ENCODE data around the gene TMEM63C.
A peak's percentile ranks its signal among the peaks of the same experiment; 100 is the strongest.

TMEM63C gene

DNA sequence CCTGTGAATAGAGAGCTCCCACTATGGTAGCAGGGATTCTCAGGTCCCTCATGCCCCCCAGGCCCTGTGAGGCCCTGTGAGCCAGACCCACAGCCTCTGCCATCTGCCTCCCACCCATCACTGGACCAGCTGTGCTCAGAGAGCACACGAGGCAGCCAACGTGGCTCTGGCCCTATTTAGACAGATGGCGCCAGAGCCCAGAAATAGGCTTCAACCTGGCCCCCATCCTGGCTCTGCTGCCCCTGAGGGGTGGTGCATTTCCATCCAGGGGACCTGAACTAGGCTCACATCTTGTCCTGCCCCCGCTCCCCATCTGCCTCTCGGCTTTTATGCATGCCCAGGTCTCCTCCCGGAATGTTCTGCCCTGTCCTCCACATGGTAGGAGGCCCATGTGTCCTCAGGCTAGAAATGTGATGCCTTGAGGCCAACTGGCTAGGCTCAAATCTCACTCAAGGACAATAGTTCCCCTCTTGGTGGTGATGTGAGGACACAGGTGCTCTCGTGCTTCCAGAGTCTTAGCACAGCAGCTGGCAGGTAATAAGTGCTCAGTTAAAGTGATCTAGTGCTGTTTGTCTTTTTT is 18.9 kb downstream of the TMEM63C start:
- DNase-seq, result no peak

DNA sequence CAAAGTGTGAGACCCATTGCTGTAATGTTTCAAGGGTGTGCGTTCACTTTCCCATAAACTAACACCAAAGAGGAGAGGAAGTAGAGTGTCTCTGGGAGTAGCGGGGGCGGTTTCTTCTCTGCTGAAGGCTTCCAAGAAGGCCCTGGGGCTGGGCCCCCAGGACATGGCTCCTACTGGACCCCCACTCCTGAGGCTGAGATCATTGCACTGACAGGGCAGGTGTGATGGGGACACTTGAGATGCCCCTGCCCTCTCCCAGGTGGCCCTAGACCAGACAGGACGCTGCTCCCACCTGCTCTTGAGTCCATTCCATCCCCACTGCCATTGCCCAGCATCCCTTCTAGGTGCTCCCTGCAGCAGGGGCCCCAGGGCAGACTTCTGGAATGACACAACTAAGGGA is 20.1 kb downstream of the TMEM63C start:
- DNase-seq, result no peak

DNA sequence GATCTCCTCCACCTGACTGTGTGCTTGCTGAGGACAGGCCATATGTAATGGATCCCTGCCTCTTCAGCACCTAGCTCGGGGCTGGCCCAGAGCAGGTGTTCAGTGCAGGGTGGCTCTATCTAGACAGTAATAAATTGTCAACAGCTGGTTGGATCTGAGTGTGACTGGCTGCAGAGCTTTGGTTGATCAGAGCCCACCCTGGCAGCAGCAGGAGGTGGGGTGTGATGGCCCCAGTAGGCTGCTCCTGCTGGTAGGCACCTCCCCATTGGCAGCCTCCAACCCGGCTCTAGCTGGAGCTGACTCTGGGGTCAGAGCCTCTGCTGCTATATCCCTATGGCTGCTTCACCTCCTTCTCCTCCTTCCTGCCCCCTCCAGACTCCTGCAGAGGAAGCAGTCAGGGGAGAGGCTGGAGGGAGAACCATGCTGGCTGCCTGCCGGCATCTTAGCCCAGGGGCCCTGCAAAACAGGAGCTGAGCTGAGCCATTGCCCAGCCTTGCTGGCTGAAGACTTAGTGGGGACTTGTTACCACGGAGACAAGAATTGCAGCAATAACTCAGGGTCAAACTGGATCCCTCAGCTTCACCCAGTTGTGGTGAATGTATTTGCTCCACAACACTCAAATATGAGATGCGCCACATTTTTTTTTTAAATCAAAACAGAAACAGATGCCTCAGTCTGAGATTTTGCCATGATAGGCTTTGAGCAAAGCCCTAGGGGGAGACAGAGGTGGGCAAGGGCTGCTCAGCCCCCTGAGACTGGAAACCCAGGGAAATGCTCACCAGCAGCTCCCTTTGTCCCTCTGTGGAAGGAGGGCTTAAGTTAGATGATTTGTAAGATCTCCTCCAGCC is 22.2 kb downstream of the TMEM63C start:
- DNase-seq, result no peak

DNA sequence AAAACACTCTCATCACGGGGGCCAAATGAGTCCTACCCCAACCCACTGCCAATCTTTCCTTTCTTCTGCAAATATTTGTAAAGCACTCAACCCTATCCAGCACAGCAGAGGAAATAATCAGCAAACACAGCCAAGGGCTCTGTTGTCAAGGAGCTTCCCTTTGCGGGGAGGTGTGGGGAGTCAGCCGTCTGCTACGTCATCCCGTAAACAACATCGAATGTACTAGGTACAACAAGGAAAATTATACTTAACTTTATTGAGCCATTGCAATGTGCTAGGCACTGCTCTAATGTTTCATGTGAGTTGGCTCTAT is 22.8 kb downstream of the TMEM63C start:
- no peak for DNase-seq

DNA sequence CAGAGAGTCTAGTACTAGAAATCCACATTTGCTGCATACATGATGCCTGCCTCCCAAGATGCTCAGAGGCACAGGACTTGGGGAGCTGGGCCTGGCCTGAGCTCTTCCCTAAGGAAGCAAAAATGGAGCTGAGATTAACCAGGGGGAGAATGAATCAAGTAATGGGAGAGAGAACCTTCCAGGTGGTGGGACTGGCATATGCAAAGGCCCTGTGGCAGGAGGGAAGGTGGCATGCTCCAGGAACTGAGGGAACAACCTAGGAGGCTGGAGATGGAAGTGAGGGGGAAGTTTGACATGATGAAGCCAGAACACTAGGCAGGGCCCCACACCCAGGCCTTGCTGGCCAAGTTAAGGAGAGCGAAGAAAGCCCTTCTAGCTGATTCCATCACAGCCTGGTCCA is 23.3 kb downstream of the TMEM63C start:
- DNase-seq, result no peak

DNA sequence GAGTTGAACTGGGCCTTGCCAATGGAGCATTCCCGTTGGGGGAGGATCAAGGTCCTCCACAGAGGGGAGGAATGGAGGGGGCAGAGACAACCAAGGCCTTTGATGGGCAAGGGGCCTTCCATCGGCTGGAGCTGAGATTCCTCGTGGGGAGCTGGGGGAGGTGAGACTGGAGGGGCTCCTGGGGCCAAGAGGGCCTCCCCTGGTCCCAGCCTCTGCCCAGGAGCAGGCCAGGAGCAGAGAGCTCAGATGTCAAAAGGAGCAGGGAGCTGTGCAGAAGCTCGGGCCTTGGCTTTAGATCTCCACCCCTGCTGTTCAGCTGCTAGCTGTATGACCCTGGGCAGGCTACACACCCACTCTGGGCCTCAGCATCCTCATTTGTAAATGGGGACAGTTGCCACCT is 24.0 kb downstream of the TMEM63C start:
- no peak for DNase-seq

DNA sequence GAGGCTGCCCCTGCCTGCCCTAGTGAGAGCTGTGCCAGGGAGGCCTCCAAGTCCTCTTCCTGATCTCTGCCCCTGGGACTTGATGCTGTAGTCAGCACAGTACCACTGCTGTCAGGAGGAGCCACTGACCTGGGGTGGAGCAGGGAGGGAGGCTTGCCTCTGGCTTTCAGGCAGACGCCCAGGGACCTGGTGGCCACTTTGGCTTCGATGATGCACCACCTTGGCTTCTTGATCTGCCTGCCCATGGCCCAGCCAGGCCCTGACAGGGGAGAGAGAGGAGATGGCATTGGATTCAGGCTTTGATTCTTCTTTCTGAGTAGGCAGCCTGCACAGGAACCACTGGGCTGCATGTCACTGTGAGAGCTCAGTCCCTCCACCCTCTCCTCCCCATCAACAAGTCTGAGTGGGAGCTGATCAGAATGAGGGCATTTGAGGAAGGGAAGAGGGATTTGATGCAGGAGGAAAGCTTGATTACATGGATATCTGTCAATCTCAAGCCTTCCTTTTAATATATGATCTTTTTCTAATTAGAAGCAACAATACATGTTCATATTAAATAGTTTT is 24.7 kb downstream of the TMEM63C start:
- no peak for DNase-seq

DNA sequence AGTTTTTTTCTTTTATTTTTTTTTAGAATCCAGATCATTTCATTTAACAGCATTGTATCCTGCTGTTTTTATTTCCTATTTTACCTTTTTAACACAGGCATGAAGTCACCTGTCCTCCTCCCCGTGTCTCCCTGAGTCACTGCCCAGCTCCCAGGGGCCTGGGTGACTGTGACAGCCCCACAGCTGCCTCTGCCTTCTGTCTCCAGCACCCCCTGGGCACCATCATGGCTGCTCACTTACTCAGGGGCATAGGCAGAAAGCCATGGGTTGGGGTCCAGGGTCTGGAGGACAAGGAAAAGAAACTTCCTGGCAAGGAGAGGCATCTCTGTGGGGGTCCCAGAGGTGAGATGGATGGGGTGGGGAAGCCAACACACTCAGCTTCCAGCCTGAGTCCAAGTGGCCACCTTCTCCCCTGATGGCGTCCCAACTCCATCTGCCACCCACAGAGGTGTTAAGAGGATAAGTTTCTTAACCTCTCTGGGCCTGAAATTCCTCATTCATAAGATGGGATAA is 25.3 kb downstream of the TMEM63C start:
- no peak for DNase-seq

DNA sequence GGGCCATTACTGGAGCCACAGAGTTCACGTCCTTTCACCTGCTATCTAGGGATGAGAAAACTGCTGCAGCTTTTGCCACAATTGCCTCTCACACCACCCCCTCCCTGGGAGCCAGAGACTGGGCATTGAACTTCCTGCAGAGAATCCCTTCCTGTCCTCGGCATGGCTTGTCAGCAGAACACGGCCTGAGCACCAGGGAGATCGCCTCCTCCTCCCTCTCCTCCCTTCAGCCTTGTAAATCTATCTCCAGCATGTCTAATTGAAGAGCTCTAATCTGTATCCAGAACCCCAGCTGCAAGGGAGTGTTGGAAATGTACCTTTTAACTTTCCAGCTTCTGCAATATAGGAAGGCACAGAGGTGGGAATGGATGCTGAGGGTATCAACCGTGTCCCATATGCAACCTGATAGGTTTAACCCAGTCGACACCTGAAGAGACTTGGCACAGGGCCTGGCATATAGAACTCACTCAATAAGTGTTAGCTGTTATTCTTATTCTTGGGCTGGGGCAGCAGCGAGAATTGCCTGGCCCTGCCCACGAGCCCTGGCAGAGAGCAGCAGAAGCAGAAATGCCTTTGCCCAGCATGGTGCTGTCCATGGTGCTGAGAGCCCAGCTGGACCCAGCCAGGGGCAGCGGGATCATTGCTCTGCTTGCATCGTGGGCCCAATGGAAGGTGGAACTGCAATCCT is 26.8 kb downstream of the TMEM63C start:
- DNase-seq, result peak; percentile 22

DNA sequence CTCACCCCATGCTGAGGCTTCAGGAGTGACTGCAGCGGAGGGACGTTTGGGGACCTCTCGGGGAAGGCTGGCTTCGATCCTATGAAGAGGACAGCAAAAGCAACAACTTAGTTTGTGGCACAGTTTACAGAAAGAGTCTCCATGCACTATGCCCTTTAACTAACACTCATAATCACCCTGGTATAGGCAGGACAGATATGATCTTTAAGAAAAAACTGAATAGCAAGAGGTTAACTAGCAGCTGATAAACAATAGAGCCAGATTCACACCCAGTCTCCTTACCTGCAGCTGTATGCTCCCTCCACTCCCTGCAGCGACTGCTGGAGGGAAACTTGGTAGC is 27.4 kb downstream of the TMEM63C start:
- no peak for DNase-seq

DNA sequence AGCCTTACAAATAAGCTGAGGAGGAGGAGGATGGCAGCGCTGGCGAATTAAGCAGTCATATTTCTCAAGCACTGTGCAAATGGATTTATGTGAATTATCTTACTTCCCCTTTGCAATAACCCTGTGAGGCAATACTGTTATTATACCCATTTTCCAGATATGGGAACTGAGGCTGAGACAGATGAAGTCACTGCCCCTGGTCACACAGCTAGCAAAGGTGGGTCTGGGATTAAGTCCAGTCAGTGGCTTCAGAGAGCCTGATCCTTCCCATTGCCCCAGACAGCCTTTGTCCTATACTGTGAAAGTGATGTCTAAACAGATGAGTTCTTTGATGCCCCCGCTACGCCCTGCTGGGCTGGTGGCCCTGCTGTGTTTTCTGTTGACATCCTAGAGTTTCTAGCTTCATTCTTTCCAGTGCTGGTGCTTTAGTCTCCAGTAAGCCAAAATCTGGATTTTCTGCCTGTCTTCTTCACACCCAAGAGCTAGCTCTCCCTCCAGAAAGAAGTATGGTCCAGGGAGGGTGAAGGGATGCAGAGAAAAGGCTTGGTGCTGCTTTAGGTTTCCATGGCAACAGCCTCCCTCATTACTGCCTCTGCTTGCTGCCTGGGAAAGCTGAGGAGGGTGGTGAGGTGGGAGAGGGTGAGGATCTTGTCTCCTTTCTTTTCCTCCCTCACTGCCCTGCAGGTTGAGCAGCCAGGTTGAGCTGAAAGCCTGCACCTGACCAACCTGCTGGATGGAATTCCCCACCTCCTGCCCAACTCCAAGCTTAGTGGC is 30.7 kb downstream of the TMEM63C start:
- DNase-seq, result no peak

DNA sequence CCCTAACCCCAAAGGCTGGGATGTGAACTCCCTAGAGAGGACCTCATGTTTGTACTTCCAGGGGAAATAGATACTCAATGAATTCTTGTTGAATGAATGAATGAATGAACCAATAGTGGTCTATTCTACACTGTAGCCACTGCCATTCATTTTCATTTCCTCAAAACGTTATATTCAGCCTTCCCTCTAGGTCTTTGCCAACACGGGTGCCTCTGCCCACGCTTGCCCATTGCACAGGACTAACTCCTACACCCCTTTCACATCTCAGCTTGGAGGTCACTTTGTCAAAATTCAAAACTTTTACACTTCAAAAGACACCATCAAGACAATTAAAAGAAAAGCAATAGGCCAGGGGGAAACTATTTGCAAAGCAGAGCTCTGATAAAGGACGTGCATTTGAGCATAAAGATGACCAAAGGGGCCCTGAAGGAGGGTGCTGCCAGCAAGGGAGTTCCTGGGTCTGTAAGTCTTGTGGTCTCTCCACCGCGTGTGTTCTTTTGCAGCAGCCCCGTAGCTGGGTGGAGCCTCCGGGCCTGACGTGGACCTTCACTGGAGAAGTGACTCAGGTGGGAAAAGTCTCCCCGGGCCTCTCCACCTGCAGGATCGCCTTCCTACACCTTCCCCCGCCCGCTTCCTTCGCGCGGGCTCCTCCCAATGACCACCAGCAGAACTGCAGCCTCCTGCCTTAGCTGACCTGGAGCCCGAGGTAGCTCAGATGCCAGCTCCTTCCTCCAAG is 31.5 kb downstream of the TMEM63C start:
- DNase-seq, result no peak

DNA sequence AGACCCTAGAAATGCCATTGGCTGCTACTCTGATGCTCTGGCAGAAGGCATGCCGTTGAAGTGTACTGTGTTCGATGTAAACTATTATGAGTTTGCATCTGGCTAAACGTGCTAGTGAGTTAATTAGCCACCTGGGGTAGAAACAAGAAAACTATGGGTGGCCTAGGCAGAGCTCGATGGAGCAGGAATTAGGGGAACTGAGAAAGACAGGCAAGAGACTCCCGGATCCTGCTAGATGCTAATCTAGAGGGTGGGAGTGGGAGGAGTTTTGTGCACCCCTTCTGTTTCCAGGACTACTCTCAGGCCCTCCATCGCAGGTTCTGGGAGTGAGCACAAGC is 32.0 kb downstream of the TMEM63C start:
- DNase-seq, result no peak

DNA sequence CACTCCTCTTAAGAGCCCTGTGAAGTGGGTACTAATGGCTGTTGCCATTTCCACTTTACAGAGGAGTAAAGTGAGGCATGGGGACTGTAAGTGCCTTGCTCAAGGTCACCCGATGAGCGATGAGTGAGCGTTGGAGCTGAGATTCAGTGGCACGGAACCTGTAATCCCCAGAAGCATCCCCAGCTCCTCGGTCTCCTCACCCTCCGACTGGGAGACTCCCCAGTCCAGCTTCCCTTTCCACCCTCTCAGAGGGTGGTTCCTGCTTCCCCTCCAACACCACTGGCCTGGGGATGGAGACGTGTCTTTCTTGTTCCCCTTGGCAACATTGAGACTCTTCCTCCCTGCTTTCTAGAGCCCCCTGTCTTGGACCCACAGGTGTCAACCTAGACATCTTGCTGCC is 32.6 kb downstream of the TMEM63C start:
- no peak for DNase-seq

DNA sequence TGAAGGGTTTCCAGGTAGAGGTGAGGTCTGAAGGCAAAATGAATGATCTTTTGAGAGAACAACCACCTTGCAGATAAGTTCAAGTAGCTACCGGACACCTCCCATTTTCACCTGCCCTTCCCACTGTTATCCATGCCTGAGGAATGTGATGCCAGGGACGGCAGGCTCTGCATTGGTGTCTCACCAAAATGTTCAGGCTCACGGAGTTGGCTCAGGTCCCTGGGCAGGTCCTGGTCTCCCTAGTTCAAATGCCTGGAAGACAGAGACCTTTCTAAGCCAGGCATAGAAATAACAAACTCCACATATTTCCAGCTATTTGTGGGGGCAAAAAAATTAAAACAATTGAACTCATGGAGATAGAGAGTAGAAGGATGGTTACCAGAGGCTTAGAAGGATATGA is 36.0 kb downstream of the TMEM63C start:
- DNase-seq, result no peak

DNA sequence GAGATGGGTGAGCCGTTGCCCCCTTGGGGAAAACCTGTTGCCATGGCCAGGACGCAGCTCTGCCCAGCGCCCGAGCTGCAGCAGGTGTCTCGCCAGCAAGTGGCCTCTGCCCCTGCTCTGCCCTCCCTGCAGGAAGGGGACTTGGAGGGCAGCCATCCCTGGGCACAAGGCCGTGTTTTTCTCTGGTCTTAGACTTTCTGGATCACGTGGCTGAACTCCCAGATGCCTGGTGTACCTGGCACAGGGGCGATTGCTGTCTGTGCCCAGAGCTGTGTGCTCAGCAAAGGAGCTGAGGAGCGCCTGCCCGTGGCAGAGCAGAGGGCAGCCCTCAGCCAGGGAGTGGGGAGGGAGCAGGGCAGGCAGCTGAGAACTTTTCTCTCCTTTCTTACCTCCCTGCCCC is 38.0 kb downstream of the TMEM63C start:
- DNase-seq, result no peak

DNA sequence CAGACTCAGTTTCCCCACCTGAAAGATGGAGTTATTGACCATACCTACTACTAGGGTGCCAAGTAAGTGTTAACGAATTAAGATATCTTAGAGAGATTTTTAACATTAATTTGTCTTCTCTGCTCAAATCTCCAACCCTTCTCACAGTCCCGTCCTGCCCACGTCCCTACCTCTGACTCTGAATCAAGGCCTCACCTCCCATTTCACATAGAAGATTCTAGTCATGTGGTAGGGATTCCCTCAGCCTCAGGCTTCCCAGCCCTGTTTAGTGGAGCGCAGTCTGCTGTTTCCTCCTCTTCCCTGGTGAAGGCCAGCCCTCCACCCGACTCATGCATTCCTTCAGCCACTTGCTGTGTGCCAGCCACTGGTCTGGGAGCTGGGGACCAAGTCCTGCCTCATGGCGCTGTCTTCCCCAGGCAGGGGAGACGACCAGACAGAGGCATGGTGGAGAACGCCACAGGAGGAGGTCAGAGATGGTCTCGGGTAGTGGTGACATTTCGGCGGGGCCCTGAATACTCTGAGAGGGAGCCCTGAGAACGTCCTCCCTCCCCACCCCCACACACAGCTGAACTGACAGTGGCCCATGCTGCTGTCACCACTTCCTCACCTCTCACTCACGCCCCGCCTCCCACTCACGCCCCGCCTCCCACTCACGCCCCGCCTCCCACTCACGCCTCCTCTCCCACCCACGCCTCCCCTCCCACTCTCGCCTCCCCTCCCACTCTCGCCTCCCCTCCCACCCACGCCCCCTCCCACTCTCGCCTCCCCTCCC is 38.8 kb downstream of the TMEM63C start:
- no peak for DNase-seq

DNA sequence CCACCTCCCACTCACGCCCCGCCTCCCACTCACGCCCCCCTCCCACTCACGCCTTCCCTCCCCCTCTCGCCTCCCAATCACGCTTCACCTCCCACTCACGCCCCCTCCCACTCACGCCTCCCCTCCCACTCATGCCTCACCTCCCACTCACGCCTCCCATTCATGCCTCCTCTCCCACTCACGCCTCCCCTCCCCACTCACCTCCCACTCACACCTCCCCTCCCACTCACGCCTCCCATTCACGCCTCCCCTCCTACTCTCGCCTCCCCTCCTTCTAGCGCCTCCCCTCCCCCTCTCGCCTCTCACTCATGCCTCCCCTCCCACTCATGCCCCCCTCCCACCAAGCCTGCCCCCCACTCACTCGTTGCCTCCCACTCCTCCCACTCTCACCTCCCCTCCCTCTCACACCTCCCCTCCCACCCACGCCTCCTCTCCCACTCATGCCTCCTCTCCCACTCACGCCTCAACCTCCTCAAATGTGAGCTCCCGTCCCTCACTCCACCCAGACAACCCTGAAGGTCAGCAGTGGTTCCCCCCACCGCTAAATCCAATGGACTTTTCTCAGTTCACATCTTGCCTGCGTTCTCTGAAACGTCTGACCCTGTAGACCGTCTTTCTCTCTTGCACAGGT is 39.8 kb downstream of the TMEM63C start:
- no peak for DNase-seq

DNA sequence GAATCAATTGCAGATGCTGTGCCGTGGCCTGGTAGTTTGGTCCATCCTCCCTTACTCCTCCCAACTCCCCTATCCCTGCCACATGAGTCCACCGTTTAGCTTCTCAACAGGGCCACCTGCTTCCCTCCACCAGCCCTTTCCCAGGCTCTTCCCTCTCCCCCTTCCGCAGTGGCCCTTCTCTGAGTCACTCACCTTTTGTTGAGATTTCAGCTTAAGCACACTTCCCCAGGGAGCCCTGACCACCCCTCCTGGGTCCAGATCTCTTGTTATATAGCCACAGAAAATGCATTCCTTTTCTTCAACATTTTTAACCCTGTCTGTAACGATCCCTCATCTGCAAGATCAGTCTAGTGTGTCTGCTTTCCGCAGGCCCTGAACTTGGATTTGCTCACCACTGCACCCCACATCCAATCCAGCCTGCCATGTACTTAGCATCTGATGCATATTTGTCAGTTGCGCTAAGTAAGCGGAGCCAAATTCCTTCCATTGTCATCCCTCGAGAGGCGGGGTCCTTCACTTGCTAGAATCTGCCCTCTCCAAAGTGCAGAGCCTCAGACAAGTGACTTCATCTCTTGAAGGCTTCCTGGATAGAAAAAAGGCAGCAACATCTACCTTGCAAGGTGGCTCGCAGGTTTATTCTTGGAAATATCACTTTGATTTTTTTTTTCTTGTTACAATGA is 41.1 kb downstream of the TMEM63C start:
- DNase-seq, result no peak

DNA sequence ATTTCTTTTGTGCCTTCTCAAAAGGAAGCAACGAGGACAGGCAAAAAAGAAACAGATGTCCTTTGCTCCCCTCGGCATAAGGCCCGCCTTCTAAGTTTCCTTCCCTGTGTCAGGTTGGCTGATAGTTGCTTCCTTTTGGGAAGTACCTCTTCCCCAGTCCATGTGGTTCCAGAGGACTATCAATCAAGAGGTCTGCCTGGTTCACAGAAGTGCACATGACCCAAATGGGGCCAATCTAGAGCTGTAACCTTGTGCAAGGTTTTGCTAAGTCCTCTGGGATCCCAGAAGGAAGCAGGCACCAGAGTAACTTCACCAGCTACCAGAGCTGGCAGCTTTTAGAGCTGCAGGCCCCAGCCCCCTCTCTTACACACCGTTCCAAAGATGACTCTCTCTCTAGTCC is 42.6 kb downstream of the TMEM63C start:
- no peak for DNase-seq

DNA sequence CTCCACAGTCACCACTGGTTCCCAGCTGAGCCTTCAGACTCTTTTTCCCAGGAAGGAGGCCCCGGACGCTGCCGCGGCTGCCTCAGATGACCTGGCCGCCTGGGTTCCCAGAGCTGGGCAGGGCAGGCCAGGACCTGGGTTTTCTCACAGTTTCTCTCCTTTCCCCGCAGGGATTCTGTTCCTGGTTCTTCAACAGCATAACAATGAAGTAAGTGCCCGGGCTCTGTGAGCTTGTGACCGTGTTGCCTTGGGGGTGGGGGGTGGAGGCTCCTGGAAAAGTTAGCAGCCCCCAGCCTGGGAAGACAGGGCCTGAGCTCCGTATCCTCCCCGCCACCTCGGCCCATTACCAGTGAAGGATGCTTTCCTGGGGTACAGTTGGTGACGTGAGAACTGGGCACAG is 43.7 kb downstream of the TMEM63C start:
- no peak for DNase-seq
